ENCODE results near the gene CDH23.

The CDH23 gene

GRCh38 chr10:71815515-71816130 is 418.9 kb downstream of the CDH23 start:
- no peak for TF ChIP-seq CTCF (conservative IDR thresholded peaks at IDR 0.05; ENCODE audit: low read depth, low read length)
- DNase-seq (ENCODE audit: low read depth) = no peak
- no peak overlapping the region for H3K4me3 ChIP-seq (ENCODE audit: low read depth, low read length)

- DNase-seq (ENCODE audit: low read depth) = no peak
- no peak for TF ChIP-seq CTCF (conservative IDR thresholded peaks at IDR 0.05; ENCODE audit: low read depth, low read length)
These were observed 419.7 kb downstream of the CDH23 start for GRCh38 chr10:71816421-71816851.

GRCh38 chr10:71816936-71817618 is 420.4 kb downstream of the CDH23 start:
- DNase-seq (ENCODE audit: low read depth) = no peak
- no peak overlapping the region for H3K4me3 ChIP-seq (ENCODE audit: low read depth, low read length)
- no peak for TF ChIP-seq CTCF (conservative IDR thresholded peaks at IDR 0.05; ENCODE audit: low read depth, low read length)

More at GRCh38 chr10:71816421-71816851, 419.7 kb downstream of the CDH23 start:
- H3K4me3 ChIP-seq (ENCODE audit: low read depth, low read length) = no peak overlapping the region

GRCh38 chr10:71817831-71818655 is 421.3 kb downstream of the CDH23 start:
- H3K4me3 ChIP-seq (ENCODE audit: low read depth, low read length) = no peak overlapping the region
- DNase-seq (ENCODE audit: low read depth) = no peak
- no peak for TF ChIP-seq CTCF (conservative IDR thresholded peaks at IDR 0.05; ENCODE audit: low read depth, low read length)

- no peak overlapping the region for H3K4me3 ChIP-seq (ENCODE audit: low read depth, low read length)
- no peak for DNase-seq (ENCODE audit: low read depth)
- TF ChIP-seq CTCF (conservative IDR thresholded peaks at IDR 0.05; ENCODE audit: low read depth, low read length) = no peak
These were observed 422.0 kb downstream of the CDH23 start for GRCh38 chr10:71818674-71819260.

- TF ChIP-seq CTCF (conservative IDR thresholded peaks at IDR 0.05; ENCODE audit: low read depth, low read length) = no peak
- no peak overlapping the region for H3K4me3 ChIP-seq (ENCODE audit: low read depth, low read length)
These were observed 422.7 kb downstream of the CDH23 start for GRCh38 chr10:71819441-71819861.

More at GRCh38 chr10:71819441-71819861, 422.7 kb downstream of the CDH23 start:
- no peak for DNase-seq (ENCODE audit: low read depth)

Data from choroid plexus epithelial cell (primary cell).